B cell (primary cell): ENCODE measurements around the gene HIBADH. TPM values are rescaled to one million over a fixed set of nuclear protein-coding genes. Genes with fewer than 3 reads are reported as not detected.

Experiments used
- ATAC-seq: fragments of 200-7000 bp; cut with Tn5 transposase; one replicate; pipeline ENCODE4 v1.10.0; 2021; ENCODE audit warnings: low read depth, mild to moderate bottlenecking, moderate number of reproducible peaks, moderate library complexity
- CTCF ChIA-PET: fragments of 350-600 bp; sonication (Branson Sonifier 250); formaldehyde crosslinking; loops from one replicate; lab custom pipeline; 2021; ENCODE audit warnings: antibody characterized with exemption, inconsistent platforms; lab: Charles Lee
- POLR2A ChIA-PET: fragments of 350-600 bp; sonication (Branson Sonifier 250); formaldehyde crosslinking; loops from one replicate; lab custom pipeline; 2021; ENCODE audit warnings: antibody characterized with exemption; lab: Charles Lee
- DNase-seq: peaks from one replicate; pipeline ENCODE4 v3.0.0; 2013
- H2AFZ ChIP-seq: 2 replicates; pipeline ENCODE4 v1.6.1; 2012; ENCODE audit warnings: mild to moderate bottlenecking, low read depth, low read length; ENCODE audit not compliant: insufficient read depth, poor library complexity, severe bottlenecking
- H3K27ac ChIP-seq, 2 donors: 1 replicate in 1 of 2; 2 replicates in 1 of 2; pipeline ENCODE4 v1.5.1; 2012 to 2013; ENCODE audit warnings: low read length in 2 of 2, mild to moderate bottlenecking in 2 of 2, moderate library complexity in 1 of 2
- H3K27me3 ChIP-seq, 4 experiments: fragments of 200-600 bp in 1 of 4; sonication (generic) in 1 of 4; replicated peaks in 1 of 4; 1 replicate in 2 of 4; 2 replicates in 2 of 4; pipeline versions ENCODE4 v1.6.1 to v1.7.0; 2013 to 2016; ENCODE audit warnings: low read length in 3 of 4, mild to moderate bottlenecking in 2 of 4, mixed read lengths in 1 of 4, moderate library complexity in 1 of 4; ENCODE audit not compliant: insufficient read depth in 4 of 4, control insufficient read depth in 3 of 4; ENCODE audit errors: control extremely low read depth in 1 of 4
- H3K36me3 ChIP-seq, 2 experiments: replicated peaks in 1 of 2; 1 replicate in 1 of 2; 2 replicates in 1 of 2; pipeline versions ENCODE4 v1.6.1 to v1.7.1; 2013; ENCODE audit warnings: low read length in 1 of 2; ENCODE audit not compliant: insufficient read depth in 2 of 2, control insufficient read depth in 1 of 2; ENCODE audit errors: control extremely low read depth in 1 of 2, extremely low read depth in 1 of 2
- H3K4me1 ChIP-seq, 2 donors: fragments of 200-600 bp in 1 of 2; sonication (generic) in 1 of 2; 1 replicate in 1 of 2; 2 replicates in 1 of 2; pipeline versions ENCODE4 v1.5.1 to v1.6.1; 2013 to 2017; ENCODE audit warnings: low read length in 2 of 2; ENCODE audit not compliant: control insufficient read depth in 2 of 2, insufficient read depth in 2 of 2
- H3K4me2 ChIP-seq: replicated peaks from 2 replicates; pipeline ENCODE3; 2012; ENCODE audit warnings: mild to moderate bottlenecking, low read depth, low read length; ENCODE audit not compliant: poor library complexity, severe bottlenecking
- H3K4me3 ChIP-seq, 5 experiments: fragments of 200-600 bp in 1 of 5; sonication (generic) in 1 of 5; 1 replicate in 3 of 5; 2 replicates in 2 of 5; pipeline versions ENCODE4 v1.5.1 to v1.7.0; 2011 to 2016; ENCODE audit warnings: low read length in 4 of 5, mild to moderate bottlenecking in 4 of 5, low read depth in 2 of 5, control low read depth in 1 of 5, moderate library complexity in 1 of 5; ENCODE audit not compliant: insufficient read depth in 1 of 5; ENCODE audit errors: control extremely low read depth in 1 of 5, extremely low read depth in 1 of 5
- H3K79me2 ChIP-seq: fragments of 200-600 bp; sonication (generic); one replicate; pipeline ENCODE4 v1.6.0; 2016; ENCODE audit warnings: low read length; ENCODE audit not compliant: control insufficient read depth, insufficient read depth
- H3K9ac ChIP-seq: fragments of 200-600 bp; sonication (generic); 2 replicates; pipeline ENCODE4 v1.6.1; 2017; ENCODE audit warnings: mild to moderate bottlenecking, low read length, moderate library complexity
- H3K9me3 ChIP-seq, 3 donors: one replicate each; pipeline versions ENCODE4 v1.6.1 to v1.7.1; 2013; ENCODE audit warnings: low read length in 2 of 3; ENCODE audit not compliant: control insufficient read depth in 2 of 3, insufficient read depth in 1 of 3; ENCODE audit errors: control extremely low read depth in 1 of 3
- H4K20me1 ChIP-seq: 2 replicates; pipeline ENCODE4 v1.6.0; 2012; ENCODE audit warnings: mild to moderate bottlenecking, low read length; ENCODE audit not compliant: insufficient read depth, control insufficient read depth, poor library complexity, severe bottlenecking
- H3K27ac Mint-ChIP-seq: one replicate; pipeline ENCODE4 v1.8.0; 2021; ENCODE audit warnings: mixed read lengths
- H3K27me3 Mint-ChIP-seq: one replicate; pipeline ENCODE4 v1.8.0; 2021; ENCODE audit warnings: mixed read lengths
- H3K4me1 Mint-ChIP-seq: one replicate; pipeline ENCODE4 v1.8.0; 2021; ENCODE audit warnings: mixed read lengths
- H3K4me3 Mint-ChIP-seq: one replicate; pipeline ENCODE4 v1.8.0; 2021; ENCODE audit warnings: mixed read lengths
- H3K9me3 Mint-ChIP-seq: one replicate; pipeline ENCODE4 v1.8.0; 2022; ENCODE audit warnings: mixed read lengths; ENCODE audit not compliant: insufficient read depth
- EZH2 ChIP-seq: IDR thresholded peaks from 2 replicates; pipeline ENCODE4 v1.6.1; 2012; ENCODE audit warnings: borderline replicate concordance, low read depth, mild to moderate bottlenecking, moderate library complexity, low read length; ENCODE audit not compliant: insufficient read depth, poor library complexity, severe bottlenecking
- WGBS: methylation state at CpG from one replicate; pipeline ENCODE4 v1.1.5; 2013; ENCODE audit warnings: missing lambda C conversion rate; ENCODE audit not compliant: insufficient coverage; 5-methylcytosine and 5-hydroxymethylcytosine counted together
- intact Hi-C: fragments of 100-400 bp; cut with micrococcal nuclease; formaldehyde crosslinking; loops from one replicate; pipeline ENCODE4 v1.10.0; 2022
- polyA plus RNA-seq: library from polyadenylated mRNA; depleted of rRNA; stranded (reverse); fragments of >200 nt; gene quantifications from 2 replicates; pipeline ENCODE4 v1.2.3, GENCODE V29; 2012
- total RNA-seq, 2 donors: library from RNA; stranded (reverse); fragments of 120-200 nt in 1 of 2; gene quantifications; 1 replicate in 1 of 2; 2 replicates in 1 of 2; pipeline versions ENCODE4 v1.2.3 to v1.2.4, GENCODE V29; 2013 to 2022
- TF ChIP-seq, protein P1 (sequence below): fragments of 200-600 bp; IDR thresholded peaks from one replicate; pipeline ENCODE4 v1.8.0; 2022; ENCODE audit warnings: antibody characterized with exemption, mild to moderate bottlenecking

Gene HIBADH
- total and polyA plus RNA-seq, 2 donors (not counting 1 experiment from before 2014, with no cell fraction given) = 6.9 to 14.1 TPM

DNA sequence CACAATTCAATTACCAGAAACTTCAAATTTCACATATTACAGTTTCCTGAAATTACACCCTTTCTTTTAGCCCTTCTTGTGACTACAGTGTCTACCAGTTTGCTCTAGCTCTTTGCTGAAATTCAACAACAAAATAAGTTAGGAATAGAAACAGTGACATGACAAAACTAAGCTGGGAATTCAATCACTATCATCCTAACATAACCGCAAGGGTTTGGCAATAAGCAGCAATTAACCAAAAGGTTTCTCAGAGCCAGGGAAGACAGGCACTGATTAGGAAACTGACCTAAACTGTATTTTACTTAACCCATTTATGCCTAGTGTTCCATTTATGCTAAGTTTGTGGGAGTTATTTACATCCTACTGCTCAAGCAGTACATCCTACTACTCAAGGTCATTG is 31.3 kb downstream of the HIBADH start:
- no peaks in the 10 kb centered on the region for H3K27me3 Mint-ChIP-seq
- no peak overlapping the region for H3K27ac Mint-ChIP-seq
- WGBS = no CpG with 5 or more reads among the region's 1 CpG
- intact Hi-C loops = no loop called here
- peaks cover 6% of the 10 kb centered on the region for H3K4me1 Mint-ChIP-seq
- no peaks in the 10 kb centered on the region for H3K9me3 ChIP-seq
- H3K4me3 ChIP-seq = no peak overlapping the region
- peaks cover 0 to 5% of the 10 kb centered on the region in 2 donors for H3K4me1 ChIP-seq
- POLR2A ChIA-PET = no interaction called here
- CTCF ChIA-PET = interaction anchor here (0.7 to 1.3 kb wide), 2 partner anchors 13 to 53 kb away, joined by 3 to 4 read pairs; no protein-coding TSS in a partner anchor
- H3K36me3 ChIP-seq = peaks cover 0 to 2% of the 10 kb centered on the region in 2 experiments
- TF ChIP-seq, protein P1, sequence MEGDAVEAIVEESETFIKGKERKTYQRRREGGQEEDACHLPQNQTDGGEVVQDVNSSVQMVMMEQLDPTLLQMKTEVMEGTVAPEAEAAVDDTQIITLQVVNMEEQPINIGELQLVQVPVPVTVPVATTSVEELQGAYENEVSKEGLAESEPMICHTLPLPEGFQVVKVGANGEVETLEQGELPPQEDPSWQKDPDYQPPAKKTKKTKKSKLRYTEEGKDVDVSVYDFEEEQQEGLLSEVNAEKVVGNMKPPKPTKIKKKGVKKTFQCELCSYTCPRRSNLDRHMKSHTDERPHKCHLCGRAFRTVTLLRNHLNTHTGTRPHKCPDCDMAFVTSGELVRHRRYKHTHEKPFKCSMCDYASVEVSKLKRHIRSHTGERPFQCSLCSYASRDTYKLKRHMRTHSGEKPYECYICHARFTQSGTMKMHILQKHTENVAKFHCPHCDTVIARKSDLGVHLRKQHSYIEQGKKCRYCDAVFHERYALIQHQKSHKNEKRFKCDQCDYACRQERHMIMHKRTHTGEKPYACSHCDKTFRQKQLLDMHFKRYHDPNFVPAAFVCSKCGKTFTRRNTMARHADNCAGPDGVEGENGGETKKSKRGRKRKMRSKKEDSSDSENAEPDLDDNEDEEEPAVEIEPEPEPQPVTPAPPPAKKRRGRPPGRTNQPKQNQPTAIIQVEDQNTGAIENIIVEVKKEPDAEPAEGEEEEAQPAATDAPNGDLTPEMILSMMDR = no peak
- TF ChIP-seq EZH2 = no peak
- H4K20me1 ChIP-seq = no peaks in the 10 kb centered on the region
- no peak overlapping the region for H3K27ac ChIP-seq
- no peaks in the 10 kb centered on the region for H3K9me3 Mint-ChIP-seq
- H3K9ac ChIP-seq = no peak overlapping the region
- no peak overlapping the region for H3K4me2 ChIP-seq
- H3K79me2 ChIP-seq = no peaks in the 10 kb centered on the region
- ATAC-seq = no peak
- no peak overlapping the region for H3K4me3 Mint-ChIP-seq
- H2AFZ ChIP-seq = no peak overlapping the region
- H3K27me3 ChIP-seq = no peaks in the 10 kb centered on the region
- DNase-seq = no peak

DNA sequence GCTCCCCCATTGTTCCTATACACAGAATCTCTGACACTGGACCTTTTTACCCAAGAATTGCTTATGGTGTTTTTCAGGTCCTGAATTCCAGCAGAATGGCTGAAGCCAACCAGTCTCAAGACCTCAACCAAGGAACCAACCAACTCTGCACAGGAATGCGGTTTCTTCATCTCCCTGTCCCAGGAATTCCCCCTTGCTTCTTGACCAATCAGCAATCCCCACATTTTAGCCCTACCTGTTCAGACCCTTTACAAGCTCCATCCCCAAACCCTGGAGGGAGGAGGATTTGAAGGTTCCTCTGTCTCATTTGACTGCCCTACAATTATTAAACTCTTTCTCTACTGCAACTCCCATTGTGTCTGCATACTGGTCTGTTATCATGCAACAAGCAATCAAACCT is 35.5 kb downstream of the HIBADH start:
- H3K4me1 Mint-ChIP-seq = peaks cover 10% of the 10 kb centered on the region
- peaks cover 0 to 7% of the 10 kb centered on the region in 2 donors for H3K4me1 ChIP-seq
- no peak overlapping the region for H3K27ac Mint-ChIP-seq
- no peak overlapping the region for H3K4me3 ChIP-seq
- H2AFZ ChIP-seq = no peak overlapping the region
- H3K9ac ChIP-seq = no peak overlapping the region
- no peaks in the 10 kb centered on the region for H4K20me1 ChIP-seq
- ATAC-seq = no peak
- no peaks in the 10 kb centered on the region for H3K27me3 ChIP-seq
- DNase-seq = no peak
- H3K27ac ChIP-seq = no peak overlapping the region
- peaks cover 6% of the 10 kb centered on the region for H3K9me3 Mint-ChIP-seq
- H3K36me3 ChIP-seq = peaks cover 0 to 2% of the 10 kb centered on the region in 2 experiments
- no peak overlapping the region for H3K4me3 Mint-ChIP-seq
- TF ChIP-seq, protein P1 = no peak
- TF ChIP-seq EZH2 = no peak
- intact Hi-C loops = no loop called here
- H3K9me3 ChIP-seq = peaks cover 0 to 5% (median 0%) of the 10 kb centered on the region in 3 donors
- ChIA-PET POLR2A (no interaction called here), CTCF (no interaction called here)
- H3K27me3 Mint-ChIP-seq = no peaks in the 10 kb centered on the region
- H3K4me2 ChIP-seq = no peak overlapping the region
- H3K79me2 ChIP-seq = no peaks in the 10 kb centered on the region
- WGBS = 100% methylated on average over 1 of the region's 1 CpG
